Subcutaneous abdominal adipose tissue (tissue), 5 donors: ENCODE measurements around the gene AKAP11.

Experiments used
- H3K27ac ChIP-seq: one replicate; pipeline ENCODE4 v1.7.0; 2013; ENCODE audit warnings: low read depth, mild to moderate bottlenecking, inconsistent platforms, low read length, moderate library complexity
- H3K27me3 ChIP-seq, 5 donors: one replicate each; pipeline ENCODE4 v1.7.0; 2013; ENCODE audit warnings: low read length in 5 of 5, inconsistent platforms in 1 of 5; ENCODE audit not compliant: control insufficient read depth in 5 of 5, insufficient read depth in 4 of 5
- H3K36me3 ChIP-seq, 5 donors: one replicate each; pipeline ENCODE4 v1.7.0; 2013; ENCODE audit warnings: low read length in 5 of 5; ENCODE audit not compliant: control insufficient read depth in 5 of 5, insufficient read depth in 5 of 5
- H3K4me1 ChIP-seq, 5 donors: one replicate each; pipeline ENCODE4 v1.7.0; 2013; ENCODE audit warnings: low read length in 5 of 5, mild to moderate bottlenecking in 3 of 5, moderate library complexity in 1 of 5; ENCODE audit not compliant: control insufficient read depth in 5 of 5, insufficient read depth in 5 of 5
- H3K4me3 ChIP-seq, 5 donors: one replicate each; pipeline ENCODE4 v1.7.0; 2013; ENCODE audit warnings: low read length in 5 of 5, low read depth in 1 of 5
- H3K9ac ChIP-seq, 5 donors: one replicate each; pipeline ENCODE4 v1.7.0; 2013; ENCODE audit warnings: low read length in 5 of 5, mild to moderate bottlenecking in 4 of 5, moderate library complexity in 3 of 5
- H3K9me3 ChIP-seq, 5 donors: one replicate each; pipeline ENCODE4 v1.7.0; 2013; ENCODE audit warnings: low read length in 5 of 5; ENCODE audit not compliant: control insufficient read depth in 5 of 5
- donor health status: healthy.
- donor health status: healthy.
- donor health status: healthy.
- donor health status: healthy.
- donor health status: healthy.

The AKAP11 gene

DNA sequence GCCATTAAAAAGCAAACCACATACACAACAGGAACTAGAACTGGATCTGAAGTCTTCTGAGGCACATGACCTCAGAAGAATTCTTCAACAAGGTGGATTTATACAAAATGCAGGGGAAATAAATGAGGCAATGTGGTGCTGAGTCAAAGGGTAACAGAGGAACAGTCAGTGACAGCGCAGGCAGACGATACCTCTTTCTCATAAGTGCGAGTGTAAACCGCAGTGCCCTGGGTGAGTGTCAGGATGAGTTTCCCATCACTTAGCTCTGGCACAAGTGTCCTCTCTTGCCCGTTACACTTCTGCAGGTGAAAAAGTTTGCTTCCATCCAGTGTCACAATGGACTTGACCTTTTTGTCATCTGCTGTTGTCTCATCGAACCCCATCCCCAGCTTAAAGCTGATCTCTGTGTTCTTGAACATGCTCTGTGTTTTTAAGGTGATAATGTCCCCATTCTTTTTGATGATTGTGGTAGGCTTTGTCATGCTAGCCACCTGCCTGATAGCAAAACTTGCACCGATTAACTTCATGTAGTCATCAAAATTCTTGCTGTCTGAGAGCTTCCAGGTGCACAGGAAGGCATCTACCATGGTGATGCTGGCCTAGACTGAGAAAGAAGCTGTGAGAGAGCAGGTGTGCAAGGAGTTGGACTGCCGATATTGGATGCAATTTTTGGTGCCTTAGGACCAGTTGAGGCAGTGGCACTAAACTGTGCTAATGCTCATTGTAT, 97.3 kb downstream of the AKAP11 start:
- H3K4me1 ChIP-seq: no peaks in the 10 kb centered on the region
- H3K27me3 ChIP-seq: no peaks in the 10 kb centered on the region
- H3K36me3 ChIP-seq: no peaks in the 10 kb centered on the region
- H3K4me3 ChIP-seq: no peak overlapping the region
- H3K9ac ChIP-seq: no peak overlapping the region
- H3K27ac ChIP-seq: no peak overlapping the region
- no peaks in the 10 kb centered on the region for H3K9me3 ChIP-seq

- no peaks in the 10 kb centered on the region for H3K27me3 ChIP-seq
- H3K9me3 ChIP-seq: no peaks in the 10 kb centered on the region
- H3K27ac ChIP-seq: no peak overlapping the region
Observed at GRCh38 chr13:42370229-42370628, 98.3 kb downstream of the AKAP11 start.

More at GRCh38 chr13:42370229-42370628, 98.3 kb downstream of the AKAP11 start:
- H3K4me3 ChIP-seq: no peak overlapping the region
- no peaks in the 10 kb centered on the region for H3K36me3 ChIP-seq
- H3K9ac ChIP-seq: no peak overlapping the region
- H3K4me1 ChIP-seq: no peaks in the 10 kb centered on the region
